ENCODE data around the gene ZSCAN10.
"Not testable (repeated sequence)": the region's sequence is repeated elsewhere in the genome, so short reads cannot be mapped to it uniquely, and the experiment has no call there.

ZSCAN10 gene

GRCh38 chr16:3088450-3088849 is 10.6 kb downstream of the ZSCAN10 start:
- H3K4me3 ChIP-seq (ENCODE audit: low read length): no peak overlapping the region
- no peak for TF ChIP-seq CTCF (IDR thresholded peaks at IDR 0.05; ENCODE audit: insufficient read depth, low read depth, low read length, missing control alignments)
- no peak for DNase-seq (ENCODE audit: low read depth)

- H3K4me3 ChIP-seq (ENCODE audit: low read length): no peak overlapping the region
- no peak for DNase-seq (ENCODE audit: low read depth)
- no peak for TF ChIP-seq CTCF (IDR thresholded peaks at IDR 0.05; ENCODE audit: insufficient read depth, low read depth, low read length, missing control alignments)
Observed at GRCh38 chr16:3087243-3088235, 11.6 kb downstream of the ZSCAN10 start.

GRCh38 chr16:3086596-3087242 is 12.4 kb downstream of the ZSCAN10 start:
- DNase-seq (ENCODE audit: low read depth): no peak
- no peak overlapping the region for H3K4me3 ChIP-seq (ENCODE audit: low read length)
- no peak for TF ChIP-seq CTCF (IDR thresholded peaks at IDR 0.05; ENCODE audit: insufficient read depth, low read depth, low read length, missing control alignments)

GRCh38 chr16:3085868-3086595 is 13.1 kb downstream of the ZSCAN10 start:
- DNase-seq (ENCODE audit: low read depth): no peak
- no peak overlapping the region for H3K4me3 ChIP-seq (ENCODE audit: low read length)
- TF ChIP-seq CTCF (IDR thresholded peaks at IDR 0.05; ENCODE audit: insufficient read depth, low read depth, low read length, missing control alignments): no peak

GRCh38 chr16:3084969-3085670 is 14.0 kb downstream of the ZSCAN10 start:
- no peak for TF ChIP-seq CTCF (IDR thresholded peaks at IDR 0.05; ENCODE audit: insufficient read depth, low read depth, low read length, missing control alignments)
- no peak for DNase-seq (ENCODE audit: low read depth)
- no peak overlapping the region for H3K4me3 ChIP-seq (ENCODE audit: low read length)

- TF ChIP-seq CTCF (IDR thresholded peaks at IDR 0.05; ENCODE audit: insufficient read depth, low read depth, low read length, missing control alignments): no peak
- no peak for DNase-seq (ENCODE audit: low read depth)
- no peak overlapping the region for H3K4me3 ChIP-seq (ENCODE audit: low read length)
Observed at GRCh38 chr16:3084491-3084890, 14.6 kb downstream of the ZSCAN10 start.

- not testable (repeated sequence) for DNase-seq (ENCODE audit: low read depth)
Observed at GRCh38 chr16:3083408-3083807, 15.7 kb downstream of the ZSCAN10 start.

GRCh38 chr16:3081957-3082356 is 17.1 kb downstream of the ZSCAN10 start:
- DNase-seq (ENCODE audit: low read depth); H3K4me3 ChIP-seq (ENCODE audit: low read length): not testable (repeated sequence)

More at GRCh38 chr16:3083408-3083807, 15.7 kb downstream of the ZSCAN10 start:
- H3K4me3 ChIP-seq (ENCODE audit: low read length): not testable (repeated sequence)

Measured in epithelial cell of esophagus (primary cell).